Hindlimb muscle (tissue), 1 donor: ENCODE measurements around the gene APBA3. TPM values are rescaled to one million over a fixed set of nuclear protein-coding genes. Genes with fewer than 3 reads are reported as not detected.
"Not testable (repeated sequence)": the region's sequence is repeated elsewhere in the genome, so short reads cannot be mapped to it uniquely, and the experiment has no call there.

ENCODE experiments used
- DNase-seq: peaks from one replicate; pipeline ENCODE4 v3.0.0-alpha.2; 2013
- polyA plus RNA-seq: library from polyadenylated mRNA; unstranded; fragments of 120-200 nt; gene quantifications from one replicate; pipeline ENCODE4 v1.2.1, GENCODE V29; 2013; ENCODE audit not compliant: insufficient read length

Gene APBA3
- polyA plus RNA-seq, 1 donor: 20.4 TPM

- DNase-seq: no peak
Measured at GRCh38 chr19:3771000-3771905, 9.8 kb upstream of the APBA3 start.

- DNase-seq: no peak
Measured at GRCh38 chr19:3770136-3770999, 8.9 kb upstream of the APBA3 start.

- no peak for DNase-seq
Measured at GRCh38 chr19:3769494-3769893, 8.0 kb upstream of the APBA3 start.

- no peak for DNase-seq
Measured at GRCh38 chr19:3768748-3769099, 7.2 kb upstream of the APBA3 start.

- no peak for DNase-seq
Measured at GRCh38 chr19:3768015-3768747, 6.7 kb upstream of the APBA3 start.

- no peak for DNase-seq
Measured at GRCh38 chr19:3767050-3767449, 5.6 kb upstream of the APBA3 start.

- no peak for DNase-seq
Measured at GRCh38 chr19:3766520-3766919, 5.0 kb upstream of the APBA3 start.

GRCh38 chr19:3765757-3766156 is 4.3 kb upstream of the APBA3 start:
- DNase-seq: not testable (repeated sequence)

- no peak for DNase-seq
Measured at GRCh38 chr19:3765121-3765520, 3.6 kb upstream of the APBA3 start.

GRCh38 chr19:3762501-3763459 is 1.3 kb upstream of the APBA3 start, which contains the start of gene MRPL54:
TSS of gene MRPL54 (plus strand) at chr19:3762682. CDS start at chr19:3762701, 19 bp downstream.
- peak; percentile 100 for DNase-seq

GRCh38 chr19:3762130-3762473 is 610 bp upstream of the APBA3 start:
- no peak for DNase-seq

- DNase-seq: no peak
Measured at GRCh38 chr19:3760871-3761361, 576 bp downstream of the APBA3 start.

GRCh38 chr19:3759482-3760254 is 1.8 kb downstream of the APBA3 start:
- no peak for DNase-seq

- DNase-seq: not testable (repeated sequence)
Measured at GRCh38 chr19:3758297-3758696, 3.2 kb downstream of the APBA3 start.

- DNase-seq: not testable (repeated sequence)
Measured at GRCh38 chr19:3757705-3758104, 3.8 kb downstream of the APBA3 start.

GRCh38 chr19:3753631-3754410 is 7.7 kb downstream of the APBA3 start:
- DNase-seq: no peak

- DNase-seq: no peak
Measured at GRCh38 chr19:3752492-3752891, 9.0 kb downstream of the APBA3 start.

GRCh38 chr19:3751236-3751635 is 10.3 kb downstream of the APBA3 start:
- DNase-seq: no peak

- DNase-seq: no peak
Measured at GRCh38 chr19:3750211-3750610, 11.3 kb downstream of the APBA3 start.

GRCh38 chr19:3748965-3749364 is 12.5 kb downstream of the APBA3 start:
- DNase-seq: no peak
